OCI-LY3 (cell line): ENCODE measurements around the gene TTC23.

ENCODE experiments used
- EZH2phosphoT487 ChIP-seq: fragments of 200-600 bp; shearing (Covaris generic); IDR thresholded peaks from 2 replicates; pipeline ENCODE4 v1.6.1; 2018; ENCODE audit warnings: antibody characterized with exemption, mixed run types, low read depth
- TF ChIP-seq, protein P1 (sequence below): fragments of 200-600, 300-600 bp; sonication (generic); IDR thresholded peaks from 2 replicates; pipeline ENCODE4 v1.5.1; 2014; ENCODE audit warnings: antibody characterized with exemption, low read length, low read depth

- TF ChIP-seq, protein P1, sequence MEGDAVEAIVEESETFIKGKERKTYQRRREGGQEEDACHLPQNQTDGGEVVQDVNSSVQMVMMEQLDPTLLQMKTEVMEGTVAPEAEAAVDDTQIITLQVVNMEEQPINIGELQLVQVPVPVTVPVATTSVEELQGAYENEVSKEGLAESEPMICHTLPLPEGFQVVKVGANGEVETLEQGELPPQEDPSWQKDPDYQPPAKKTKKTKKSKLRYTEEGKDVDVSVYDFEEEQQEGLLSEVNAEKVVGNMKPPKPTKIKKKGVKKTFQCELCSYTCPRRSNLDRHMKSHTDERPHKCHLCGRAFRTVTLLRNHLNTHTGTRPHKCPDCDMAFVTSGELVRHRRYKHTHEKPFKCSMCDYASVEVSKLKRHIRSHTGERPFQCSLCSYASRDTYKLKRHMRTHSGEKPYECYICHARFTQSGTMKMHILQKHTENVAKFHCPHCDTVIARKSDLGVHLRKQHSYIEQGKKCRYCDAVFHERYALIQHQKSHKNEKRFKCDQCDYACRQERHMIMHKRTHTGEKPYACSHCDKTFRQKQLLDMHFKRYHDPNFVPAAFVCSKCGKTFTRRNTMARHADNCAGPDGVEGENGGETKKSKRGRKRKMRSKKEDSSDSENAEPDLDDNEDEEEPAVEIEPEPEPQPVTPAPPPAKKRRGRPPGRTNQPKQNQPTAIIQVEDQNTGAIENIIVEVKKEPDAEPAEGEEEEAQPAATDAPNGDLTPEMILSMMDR: no peak
- no peak for TF ChIP-seq EZH2phosphoT487
Measured at GRCh38 chr15:99097441-99098410, 151.7 kb downstream of the TTC23 start.
